ENCODE data around the gene DEFB112. TPM values are rescaled to one million over a fixed set of nuclear protein-coding genes. Genes with fewer than 3 reads are reported as not detected.

The DEFB112 gene
- total and polyA plus RNA-seq, 9 of the 15 experiments (the other 6 are each of a cell fraction or from before 2014, with no cell fraction given) = not detected

DNA sequence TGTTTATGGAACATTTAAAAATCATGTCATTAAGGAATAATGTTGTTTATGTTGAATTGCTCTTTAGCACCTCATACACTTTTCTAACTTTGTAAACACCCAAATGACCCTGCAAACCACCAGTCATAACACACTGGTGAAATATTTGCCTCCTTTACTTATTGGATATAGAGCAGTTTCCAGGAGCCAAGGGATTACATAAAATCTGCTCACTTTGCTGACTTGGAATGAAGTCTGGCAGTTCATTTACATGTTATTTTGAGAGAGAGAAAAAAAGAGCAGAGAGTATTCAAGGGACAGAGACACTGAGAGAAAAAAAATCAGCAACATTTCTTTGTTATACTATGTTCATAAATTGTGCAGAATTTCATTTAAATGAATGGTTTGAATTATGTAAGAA, 46.6 kb upstream of the DEFB112 start:
- no peaks in the 10 kb centered on the region for H3K79me2 ChIP-seq (ENCODE audit: control insufficient read depth, insufficient read depth, low read length)
- no peaks in the 10 kb centered on the region for H3K27me3 ChIP-seq (ENCODE audit: control insufficient read depth in 2 of 2, insufficient read depth in 2 of 2, low read length in 2 of 2)
- H3K9me1 ChIP-seq (ENCODE audit: control insufficient read depth, insufficient read depth, low read length) = no peaks in the 10 kb centered on the region
- no peak for DNase-seq (ENCODE audit: extremely low read depth in 1 of 4, low spot score in 3 of 4)
- H3K4me3 ChIP-seq = no peak overlapping the region
- in situ Hi-C loops (cut with MboI) (no loop called here), intact Hi-C loops (cut with micrococcal nuclease) (no loop called here)
- CTCF ChIA-PET (ENCODE audit: low intra/inter-chr PET ratio) = no interaction called here
- no peak overlapping the region for H3K9ac ChIP-seq (ENCODE audit: insufficient read depth in 1 of 2, low read depth in 2 of 2, low read length in 2 of 2)
- POLR2A ChIA-PET = no interaction called here
- H3K4me2 ChIP-seq (ENCODE audit: insufficient read depth, low read length) = no peak overlapping the region
- H3K4me1 ChIP-seq (replicated peaks in 1 of 2; ENCODE audit: control insufficient read depth in 2 of 2, insufficient read depth in 2 of 2, low read length in 2 of 2) = no peaks in the 10 kb centered on the region
- no peak overlapping the region for H2AFZ ChIP-seq (ENCODE audit: low read depth, low read length)
- H3K36me3 ChIP-seq (ENCODE audit: control insufficient read depth, insufficient read depth, low read length) = no peaks in the 10 kb centered on the region
- H3K9me3 ChIP-seq (replicated peaks; ENCODE audit: control insufficient read depth, insufficient read depth, low read depth, low read length) = no peaks in the 10 kb centered on the region
- no peak for FAIRE-seq
- no peak for ATAC-seq
- H3K27ac ChIP-seq (ENCODE audit: extremely low read depth, low read depth, low read length) = no peak overlapping the region
- BruUV-seq (replicated peaks) = no TSS peak
- no peaks in the 10 kb centered on the region for H4K20me1 ChIP-seq (replicated peaks; ENCODE audit: control insufficient read depth, insufficient read depth, low read length)
- TF ChIP-seq, protein P1, sequence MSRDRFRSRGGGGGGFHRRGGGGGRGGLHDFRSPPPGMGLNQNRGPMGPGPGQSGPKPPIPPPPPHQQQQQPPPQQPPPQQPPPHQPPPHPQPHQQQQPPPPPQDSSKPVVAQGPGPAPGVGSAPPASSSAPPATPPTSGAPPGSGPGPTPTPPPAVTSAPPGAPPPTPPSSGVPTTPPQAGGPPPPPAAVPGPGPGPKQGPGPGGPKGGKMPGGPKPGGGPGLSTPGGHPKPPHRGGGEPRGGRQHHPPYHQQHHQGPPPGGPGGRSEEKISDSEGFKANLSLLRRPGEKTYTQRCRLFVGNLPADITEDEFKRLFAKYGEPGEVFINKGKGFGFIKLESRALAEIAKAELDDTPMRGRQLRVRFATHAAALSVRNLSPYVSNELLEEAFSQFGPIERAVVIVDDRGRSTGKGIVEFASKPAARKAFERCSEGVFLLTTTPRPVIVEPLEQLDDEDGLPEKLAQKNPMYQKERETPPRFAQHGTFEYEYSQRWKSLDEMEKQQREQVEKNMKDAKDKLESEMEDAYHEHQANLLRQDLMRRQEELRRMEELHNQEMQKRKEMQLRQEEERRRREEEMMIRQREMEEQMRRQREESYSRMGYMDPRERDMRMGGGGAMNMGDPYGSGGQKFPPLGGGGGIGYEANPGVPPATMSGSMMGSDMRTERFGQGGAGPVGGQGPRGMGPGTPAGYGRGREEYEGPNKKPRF (IDR thresholded peaks at IDR 0.05; ENCODE audit: low read depth, low read length) = no peak
- TF ChIP-seq SMARCE1 (IDR thresholded peaks at IDR 0.05) = no peak
- no peak for TF ChIP-seq TCF3 (CRISPR knock-in tag; IDR thresholded peaks at IDR 0.05)
- TF ChIP-seq PML (IDR thresholded peaks at IDR 0.05; ENCODE audit: low read length) = no peak
- no peak for TF ChIP-seq SMARCA4 (IDR thresholded peaks at IDR 0.05)
- TF ChIP-seq PHF8 (IDR thresholded peaks at IDR 0.05; ENCODE audit: borderline replicate concordance, low read length) = no peak
- TF ChIP-seq MCM7 (IDR thresholded peaks at IDR 0.05) = no peak
- no peak for TF ChIP-seq POLR2AphosphoS5 (IDR thresholded peaks at IDR 0.05; ENCODE audit: control insufficient read depth, insufficient read depth, low read depth, low read length)
- TF ChIP-seq, protein P2, sequence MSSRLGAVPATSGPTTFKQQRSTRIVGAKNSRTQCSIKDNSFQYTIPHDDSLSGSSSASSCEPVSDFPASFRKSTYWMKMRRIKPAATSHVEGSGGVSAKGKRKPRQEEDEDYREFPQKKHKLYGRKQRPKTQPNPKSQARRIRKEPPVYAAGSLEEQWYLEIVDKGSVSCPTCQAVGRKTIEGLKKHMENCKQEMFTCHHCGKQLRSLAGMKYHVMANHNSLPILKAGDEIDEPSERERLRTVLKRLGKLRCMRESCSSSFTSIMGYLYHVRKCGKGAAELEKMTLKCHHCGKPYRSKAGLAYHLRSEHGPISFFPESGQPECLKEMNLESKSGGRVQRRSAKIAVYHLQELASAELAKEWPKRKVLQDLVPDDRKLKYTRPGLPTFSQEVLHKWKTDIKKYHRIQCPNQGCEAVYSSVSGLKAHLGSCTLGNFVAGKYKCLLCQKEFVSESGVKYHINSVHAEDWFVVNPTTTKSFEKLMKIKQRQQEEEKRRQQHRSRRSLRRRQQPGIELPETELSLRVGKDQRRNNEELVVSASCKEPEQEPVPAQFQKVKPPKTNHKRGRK (tag; IDR thresholded peaks at IDR 0.05) = no peak
- TF ChIP-seq, protein P3, sequence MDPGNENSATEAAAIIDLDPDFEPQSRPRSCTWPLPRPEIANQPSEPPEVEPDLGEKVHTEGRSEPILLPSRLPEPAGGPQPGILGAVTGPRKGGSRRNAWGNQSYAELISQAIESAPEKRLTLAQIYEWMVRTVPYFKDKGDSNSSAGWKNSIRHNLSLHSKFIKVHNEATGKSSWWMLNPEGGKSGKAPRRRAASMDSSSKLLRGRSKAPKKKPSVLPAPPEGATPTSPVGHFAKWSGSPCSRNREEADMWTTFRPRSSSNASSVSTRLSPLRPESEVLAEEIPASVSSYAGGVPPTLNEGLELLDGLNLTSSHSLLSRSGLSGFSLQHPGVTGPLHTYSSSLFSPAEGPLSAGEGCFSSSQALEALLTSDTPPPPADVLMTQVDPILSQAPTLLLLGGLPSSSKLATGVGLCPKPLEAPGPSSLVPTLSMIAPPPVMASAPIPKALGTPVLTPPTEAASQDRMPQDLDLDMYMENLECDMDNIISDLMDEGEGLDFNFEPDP (CRISPR knock-in tag; IDR thresholded peaks at IDR 0.05) = no peak
- TF ChIP-seq RBM22 (IDR thresholded peaks at IDR 0.05; ENCODE audit: low read depth, low read length, poor library complexity, severe bottlenecking) = no peak
- no peak for TF ChIP-seq BCOR (IDR thresholded peaks at IDR 0.05)
- TF ChIP-seq ZNF57 (CRISPR knock-in tag; IDR thresholded peaks at IDR 0.05) = no peak
- TF ChIP-seq, protein P4, sequence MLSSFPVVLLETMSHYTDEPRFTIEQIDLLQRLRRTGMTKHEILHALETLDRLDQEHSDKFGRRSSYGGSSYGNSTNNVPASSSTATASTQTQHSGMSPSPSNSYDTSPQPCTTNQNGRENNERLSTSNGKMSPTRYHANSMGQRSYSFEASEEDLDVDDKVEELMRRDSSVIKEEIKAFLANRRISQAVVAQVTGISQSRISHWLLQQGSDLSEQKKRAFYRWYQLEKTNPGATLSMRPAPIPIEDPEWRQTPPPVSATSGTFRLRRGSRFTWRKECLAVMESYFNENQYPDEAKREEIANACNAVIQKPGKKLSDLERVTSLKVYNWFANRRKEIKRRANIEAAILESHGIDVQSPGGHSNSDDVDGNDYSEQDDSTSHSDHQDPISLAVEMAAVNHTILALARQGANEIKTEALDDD (IDR thresholded peaks at IDR 0.05) = no peak
- no peak for TF ChIP-seq ZBTB7A (IDR thresholded peaks at IDR 0.05; ENCODE audit: borderline replicate concordance, control insufficient read depth, low read depth, low read length)
- TF ChIP-seq SNRNP70 (optimal IDR thresholded peaks at IDR 0.05; ENCODE audit: low read depth, low read length) = no peak
